H9 (cell line): Measurements from ENCODE around the gene C1S. TPM values are rescaled to one million over a fixed set of nuclear protein-coding genes. Genes with fewer than 3 reads are reported as not detected.

Experiments used
- DNase-seq: peaks from one replicate; pipeline ENCODE4 v3.0.0-alpha.2; 2017
- H2AFZ ChIP-seq: one replicate; pipeline ENCODE4 v1.6.1; 2013; ENCODE audit warnings: mild to moderate bottlenecking, low read length, control low read depth, moderate library complexity
- H2AK5ac ChIP-seq: 2 replicates; pipeline ENCODE4 v1.6.1; 2013; ENCODE audit warnings: low read length, control low read depth, mixed read lengths; ENCODE audit not compliant: insufficient read length
- H2BK120ac ChIP-seq: one replicate; pipeline ENCODE4 v1.6.1; 2013; ENCODE audit warnings: low read depth, mild to moderate bottlenecking, low read length, control low read depth, inconsistent platforms; ENCODE audit not compliant: poor library complexity, severe bottlenecking
- H2BK12ac ChIP-seq: 2 replicates; pipeline ENCODE4 v1.6.1; 2013; ENCODE audit warnings: low read length, control low read depth, mixed read lengths, low read depth; ENCODE audit not compliant: insufficient read length
- H2BK15ac ChIP-seq: 2 replicates; pipeline ENCODE4 v1.6.1; 2013; ENCODE audit warnings: low read depth, low read length, control low read depth
- H2BK20ac ChIP-seq: one replicate; pipeline ENCODE4 v1.6.1; 2013; ENCODE audit warnings: low read depth, mild to moderate bottlenecking, low read length, control low read depth, inconsistent platforms; ENCODE audit not compliant: poor library complexity, severe bottlenecking
- H2BK5ac ChIP-seq: 2 replicates; pipeline ENCODE4 v1.6.1; 2013; ENCODE audit warnings: low read length, control low read depth, mixed read lengths; ENCODE audit not compliant: insufficient read length
- H3K14ac ChIP-seq: 2 replicates; pipeline ENCODE4 v1.6.1; 2013; ENCODE audit warnings: low read length, control low read depth; ENCODE audit not compliant: insufficient read depth
- H3K18ac ChIP-seq: 2 replicates; pipeline ENCODE4 v1.6.1; 2013; ENCODE audit warnings: low read depth, mild to moderate bottlenecking, mixed read lengths, low read length, control low read depth; ENCODE audit not compliant: insufficient read length
- H3K23ac ChIP-seq: 2 replicates; pipeline ENCODE4 v1.6.1; 2013; ENCODE audit warnings: low read length, control low read depth, mixed read lengths, low read depth; ENCODE audit not compliant: insufficient read length
- H3K23me2 ChIP-seq: 2 replicates; pipeline ENCODE4 v1.6.1; 2013; ENCODE audit warnings: low read depth, mild to moderate bottlenecking, mixed read lengths, low read length, control low read depth; ENCODE audit not compliant: insufficient read length, poor library complexity, severe bottlenecking
- H3K27ac ChIP-seq: 2 replicates; pipeline ENCODE4 v1.5.1; 2013; ENCODE audit warnings: low read length, control low read depth, mixed read lengths, low read depth; ENCODE audit not compliant: insufficient read length
- H3K27me3 ChIP-seq: 2 replicates; pipeline ENCODE4 v1.6.1; 2013; ENCODE audit warnings: low read length, control low read depth, inconsistent platforms; ENCODE audit not compliant: insufficient read depth
- H3K4ac ChIP-seq: 2 replicates; pipeline ENCODE4 v1.6.1; 2013; ENCODE audit warnings: low read depth, mild to moderate bottlenecking, control low read depth, inconsistent platforms, low read length, moderate library complexity
- H3K4me1 ChIP-seq: 2 replicates; pipeline ENCODE4 v1.6.1; 2013; ENCODE audit warnings: low read length, control low read depth, inconsistent platforms; ENCODE audit not compliant: insufficient read depth
- H3K4me2 ChIP-seq: 2 replicates; pipeline ENCODE4 v1.6.1; 2013; ENCODE audit warnings: low read length, control low read depth, mixed read lengths; ENCODE audit not compliant: insufficient read length, insufficient read depth
- H3K56ac ChIP-seq: 2 replicates; pipeline ENCODE4 v1.6.1; 2013; ENCODE audit warnings: low read depth, mild to moderate bottlenecking, mixed read lengths, low read length, control low read depth; ENCODE audit not compliant: insufficient read length
- H3K79me1 ChIP-seq: 2 replicates; pipeline ENCODE4 v1.6.1; 2013; ENCODE audit warnings: low read depth, mild to moderate bottlenecking, moderate library complexity, low read length, control low read depth, inconsistent platforms; ENCODE audit not compliant: insufficient read depth, poor library complexity, severe bottlenecking
- H3K79me2 ChIP-seq: 2 replicates; pipeline ENCODE4 v1.6.1; 2013; ENCODE audit warnings: low read length, control low read depth, inconsistent platforms; ENCODE audit not compliant: insufficient read depth
- H3K9ac ChIP-seq: 2 replicates; pipeline ENCODE4 v1.6.1; 2013; ENCODE audit warnings: low read length, control low read depth, mixed read lengths; ENCODE audit not compliant: insufficient read length; ENCODE audit errors: extremely low read depth
- H3K9me3 ChIP-seq: one replicate; pipeline ENCODE4 v1.6.1; 2013; ENCODE audit warnings: low read depth, low read length, inconsistent platforms; ENCODE audit not compliant: control insufficient read depth
- H3T11ph ChIP-seq: one replicate; pipeline ENCODE4 v1.6.1; 2013; ENCODE audit warnings: mild to moderate bottlenecking, low read length, control low read depth, inconsistent platforms
- H4K20me1 ChIP-seq: one replicate; pipeline ENCODE4 v1.6.1; 2013; ENCODE audit not compliant: control insufficient read depth, insufficient read length, insufficient read depth
- H4K5ac ChIP-seq: 2 replicates; pipeline ENCODE4 v1.6.1; 2013; ENCODE audit warnings: low read depth, mild to moderate bottlenecking, mixed read lengths, low read length, control low read depth; ENCODE audit not compliant: insufficient read length
- H4K8ac ChIP-seq: replicated peaks from 2 replicates; pipeline ENCODE4 v1.6.1; 2013; ENCODE audit warnings: low read length, control low read depth, mixed read lengths, low read depth; ENCODE audit not compliant: insufficient read length
- H4K91ac ChIP-seq: 2 replicates; pipeline ENCODE4 v1.6.1; 2013; ENCODE audit warnings: low read depth, mild to moderate bottlenecking, moderate library complexity, mixed read lengths, low read length, control low read depth; ENCODE audit not compliant: insufficient read length
- H3K27ac Mint-ChIP-seq, 3 experiments: 2 replicates in 2 of 3; 3 replicates in 1 of 3; pipeline ENCODE4 v1.8.0; 2020 to 2021; ENCODE audit warnings: mixed read lengths in 3 of 3, mild to moderate bottlenecking in 1 of 3, moderate library complexity in 1 of 3
- H3K27me3 Mint-ChIP-seq: 2 replicates; pipeline ENCODE4 v1.8.0; 2021; ENCODE audit warnings: low read depth, mild to moderate bottlenecking, moderate library complexity, mixed read lengths
- H3K36me3 Mint-ChIP-seq, 3 experiments: 2 replicates in 2 of 3; 3 replicates in 1 of 3; pipeline ENCODE4 v1.8.0; 2020 to 2021; ENCODE audit warnings: low read depth in 3 of 3, mixed read lengths in 3 of 3; ENCODE audit not compliant: insufficient read depth in 1 of 3
- H3K4me1 Mint-ChIP-seq, 2 experiments: 2 replicates each; pipeline ENCODE4 v1.8.0; 2020; ENCODE audit warnings: mixed read lengths in 2 of 2
- H3K4me3 Mint-ChIP-seq, 2 experiments: 2 replicates in 1 of 2; 3 replicates in 1 of 2; pipeline ENCODE4 v1.8.0; 2020 to 2021; ENCODE audit warnings: mild to moderate bottlenecking in 2 of 2, mixed read lengths in 2 of 2, moderate library complexity in 1 of 2
- H3K9me3 Mint-ChIP-seq, 2 experiments: 2 replicates in 1 of 2; 3 replicates in 1 of 2; pipeline ENCODE4 v1.8.0; 2020; ENCODE audit warnings: mild to moderate bottlenecking in 2 of 2, mixed read lengths in 2 of 2, moderate library complexity in 1 of 2
- WGBS: extraction: QIAGEN DNeasy Blood & Tissue Kit; methylation state at CpG from one replicate; pipeline ENCODE4 v1.1.7; 2013; ENCODE audit warnings: missing lambda C conversion rate, low lambda C conversion rate, mixed read lengths; ENCODE audit not compliant: insufficient read length; ENCODE audit errors: extremely low coverage; 5-methylcytosine and 5-hydroxymethylcytosine counted together
- total RNA-seq: library from RNA; stranded (reverse); gene quantifications from 2 replicates; pipeline ENCODE4 v1.2.1, GENCODE V29; 2021
- TF ChIP-seq, protein P1 (sequence below): fragments of 200-600 bp; sonication (generic); conservative IDR thresholded peaks from 3 replicates; pipeline ENCODE4 v1.8.0; 2021; ENCODE audit warnings: antibody characterized with exemption, mild to moderate bottlenecking

Gene C1S
- total RNA-seq, 1 experiment from 2014 or later = 4.2 TPM

DNA sequence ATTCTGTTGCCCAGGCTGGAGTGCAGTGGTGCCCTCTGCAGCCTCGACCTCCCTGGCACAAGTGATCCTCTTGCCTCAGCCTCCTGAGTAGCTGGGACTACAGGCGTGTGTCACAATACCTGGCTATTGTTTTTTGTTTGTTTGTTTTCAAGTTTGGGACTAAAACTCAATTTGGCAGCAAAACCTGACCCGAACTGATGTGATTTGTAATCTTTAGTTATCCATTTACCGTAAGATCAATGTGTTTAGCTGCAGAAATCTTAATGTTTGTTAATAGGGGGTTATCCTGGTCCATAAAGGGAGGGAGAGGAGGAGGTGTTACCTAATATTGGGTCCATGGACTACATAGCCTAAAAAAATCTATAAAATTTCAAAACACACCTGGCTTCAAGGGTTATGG lies 738 bp upstream of the C1S start:
- H3K27me3 ChIP-seq = no peaks in the 10 kb centered on the region
- H2AFZ ChIP-seq = no peak overlapping the region
- H3T11ph ChIP-seq = no peak overlapping the region
- Mint-ChIP-seq H3K27me3 (peaks cover 4% of the 10 kb centered on the region), H3K36me3 (no peaks in the 10 kb centered on the region), H3K9me3 (no peaks in the 10 kb centered on the region; a peak in 1 of 5 replicates), H3K4me1 (peaks cover 14 to 16% of the 10 kb centered on the region in 2 experiments), H3K27ac (no peak overlapping the region; a peak in 1 of 7 replicates), H3K4me3 (no peak overlapping the region)
- no peak overlapping the region for H2BK20ac ChIP-seq
- no peaks in the 10 kb centered on the region for H3K23me2 ChIP-seq
- no peak overlapping the region for H3K56ac ChIP-seq
- no peaks in the 10 kb centered on the region for H3K79me1 ChIP-seq
- no peaks in the 10 kb centered on the region for H4K20me1 ChIP-seq
- TF ChIP-seq, protein P1, sequence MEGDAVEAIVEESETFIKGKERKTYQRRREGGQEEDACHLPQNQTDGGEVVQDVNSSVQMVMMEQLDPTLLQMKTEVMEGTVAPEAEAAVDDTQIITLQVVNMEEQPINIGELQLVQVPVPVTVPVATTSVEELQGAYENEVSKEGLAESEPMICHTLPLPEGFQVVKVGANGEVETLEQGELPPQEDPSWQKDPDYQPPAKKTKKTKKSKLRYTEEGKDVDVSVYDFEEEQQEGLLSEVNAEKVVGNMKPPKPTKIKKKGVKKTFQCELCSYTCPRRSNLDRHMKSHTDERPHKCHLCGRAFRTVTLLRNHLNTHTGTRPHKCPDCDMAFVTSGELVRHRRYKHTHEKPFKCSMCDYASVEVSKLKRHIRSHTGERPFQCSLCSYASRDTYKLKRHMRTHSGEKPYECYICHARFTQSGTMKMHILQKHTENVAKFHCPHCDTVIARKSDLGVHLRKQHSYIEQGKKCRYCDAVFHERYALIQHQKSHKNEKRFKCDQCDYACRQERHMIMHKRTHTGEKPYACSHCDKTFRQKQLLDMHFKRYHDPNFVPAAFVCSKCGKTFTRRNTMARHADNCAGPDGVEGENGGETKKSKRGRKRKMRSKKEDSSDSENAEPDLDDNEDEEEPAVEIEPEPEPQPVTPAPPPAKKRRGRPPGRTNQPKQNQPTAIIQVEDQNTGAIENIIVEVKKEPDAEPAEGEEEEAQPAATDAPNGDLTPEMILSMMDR = no peak
- H3K4me2 ChIP-seq = no peak overlapping the region
- H4K8ac ChIP-seq = no peak overlapping the region
- H2BK15ac ChIP-seq = no peak overlapping the region
- no peak overlapping the region for H3K18ac ChIP-seq
- H3K23ac ChIP-seq = no peak overlapping the region
- no peak overlapping the region for H4K5ac ChIP-seq
- H3K4me1 ChIP-seq = no peaks in the 10 kb centered on the region; the same call in 1 of the 2 replicates
- no CpG with 5 or more reads among the region's 4 CpGs for WGBS
- H3K79me2 ChIP-seq = no peaks in the 10 kb centered on the region
- no peak overlapping the region for H2BK5ac ChIP-seq
- H3K14ac ChIP-seq = no peak overlapping the region
- no peak overlapping the region for H3K9ac ChIP-seq
- H2BK12ac ChIP-seq = no peak overlapping the region
- H2BK120ac ChIP-seq = no peak overlapping the region
- no peak overlapping the region for H4K91ac ChIP-seq
- H3K4ac ChIP-seq = no peak overlapping the region
- no peak for DNase-seq
- H2AK5ac ChIP-seq = no peak overlapping the region
- no peak overlapping the region for H3K27ac ChIP-seq
- H3K9me3 ChIP-seq = no peaks in the 10 kb centered on the region
